H1 (cell line): ENCODE data around the gene MYO9B. TPM values are rescaled to one million over a fixed set of nuclear protein-coding genes. Genes with fewer than 3 reads are reported as not detected.

Experiments used
- CTCF ChIA-PET: fragments of 300-600 bp; sonication (Branson Sonifier 250); formaldehyde crosslinking; loops from one replicate; lab custom pipeline; 2021; ENCODE audit not compliant: partially characterized antibody; lab: Charles Lee
- POLR2A ChIA-PET: fragments of 300-600 bp; sonication (Branson Sonifier 250); formaldehyde crosslinking; loops from one replicate; lab custom pipeline; 2021; ENCODE audit warnings: inconsistent platforms; ENCODE audit not compliant: partially characterized antibody; lab: Charles Lee
- DNase-seq, 2 experiments: peaks; one replicate each; pipeline versions ENCODE4 v3.0.0 to v3.0.0-alpha.2; 2010 to 2022; ENCODE audit warnings: low spot score in 2 of 2, low read depth in 1 of 2, mixed read lengths in 1 of 2
- FAIRE-seq: peaks from 2 replicates; lab custom pipeline; 2011; peaks lifted over from hg19 to GRCh38; lab: Jason Lieb, UNC
- H2AFZ ChIP-seq: 2 replicates; pipeline ENCODE4 v1.8.1; 2012; ENCODE audit warnings: low read length, inconsistent platforms
- H2AK5ac ChIP-seq: 2 replicates; pipeline ENCODE4 v1.6.1; 2013; ENCODE audit warnings: low read depth, low read length
- H2BK120ac ChIP-seq: replicated peaks from 2 replicates; pipeline ENCODE3; 2013; ENCODE audit warnings: low read depth, low read length, inconsistent platforms
- H2BK12ac ChIP-seq: 2 replicates; pipeline ENCODE4 v1.6.1; 2013; ENCODE audit warnings: low read depth, low read length
- H2BK15ac ChIP-seq: 2 replicates; pipeline ENCODE4 v1.6.1; 2013; ENCODE audit warnings: low read length
- H2BK20ac ChIP-seq: 2 replicates; pipeline ENCODE4 v1.6.1; 2013; ENCODE audit warnings: low read length
- H2BK5ac ChIP-seq: 2 replicates; pipeline ENCODE4 v1.6.1; 2013; ENCODE audit warnings: low read depth, low read length
- H3K14ac ChIP-seq: 2 replicates; pipeline ENCODE4 v1.6.1; 2013; ENCODE audit warnings: inconsistent platforms; ENCODE audit not compliant: insufficient read length
- H3K18ac ChIP-seq: 2 replicates; pipeline ENCODE4 v1.6.1; 2013; ENCODE audit warnings: low read length; ENCODE audit errors: extremely low read depth
- H3K23ac ChIP-seq: 2 replicates; pipeline ENCODE4 v1.6.1; 2013; ENCODE audit warnings: inconsistent platforms; ENCODE audit not compliant: insufficient read length
- H3K23me2 ChIP-seq: 2 replicates; pipeline ENCODE4 v1.6.1; 2013; ENCODE audit warnings: low read depth, low read length
- H3K27ac ChIP-seq: 2 replicates; pipeline ENCODE4 v1.6.1; 2011; ENCODE audit warnings: low read depth, low read length, inconsistent platforms
- H3K27me3 ChIP-seq, 4 experiments: replicated peaks in 1 of 4; 1 replicate in 1 of 4; 2 replicates in 3 of 4; pipeline versions ENCODE4 v1.6.1 to v1.8.1; 2011 to 2013; ENCODE audit warnings: low read length in 3 of 4, mild to moderate bottlenecking in 3 of 4, inconsistent platforms in 2 of 4, mixed read lengths in 2 of 4, moderate library complexity in 1 of 4; ENCODE audit not compliant: control insufficient read depth in 3 of 4, insufficient read depth in 3 of 4; ENCODE audit errors: extremely low read depth in 1 of 4
- H3K36me3 ChIP-seq, 4 experiments: 2 replicates each; pipeline versions ENCODE4 v1.6.1 to v1.8.1; 2011 to 2013; ENCODE audit warnings: mild to moderate bottlenecking in 4 of 4, low read length in 3 of 4, moderate library complexity in 2 of 4, control low read depth in 1 of 4, inconsistent platforms in 1 of 4; ENCODE audit not compliant: insufficient read depth in 4 of 4, control insufficient read depth in 2 of 4
- H3K4ac ChIP-seq: replicated peaks from 2 replicates; pipeline ENCODE3; 2013; ENCODE audit warnings: low read length, low read depth, mixed read lengths, inconsistent platforms; ENCODE audit not compliant: insufficient read length
- H3K4me1 ChIP-seq, 4 experiments: replicated peaks in 1 of 4; 1 replicate in 1 of 4; 2 replicates in 3 of 4; pipeline versions ENCODE4 v1.6.1 to v1.8.1; 2011 to 2013; ENCODE audit warnings: low read length in 3 of 4, inconsistent platforms in 2 of 4, mixed read lengths in 1 of 4; ENCODE audit not compliant: insufficient read depth in 4 of 4, control insufficient read depth in 3 of 4
- H3K4me2 ChIP-seq, 2 experiments: 2 replicates each; pipeline versions ENCODE4 v1.6.1 to v1.8.1; 2011 to 2013; ENCODE audit warnings: low read depth in 2 of 2, low read length in 2 of 2, control low read depth in 1 of 2, inconsistent platforms in 1 of 2, mild to moderate bottlenecking in 1 of 2; ENCODE audit not compliant: insufficient read depth in 1 of 2
- H3K4me3 ChIP-seq, 4 experiments: fragments of 200-600, 300-600 bp in 1 of 4; sonication (generic), shearing (Covaris generic), sonication (Bioruptor Twin) in 1 of 4; 2 replicates each; pipeline versions ENCODE4 v1.5.1 to v1.8.1; 2011 to 2016; ENCODE audit warnings: low read length in 4 of 4, low read depth in 3 of 4, control low read depth in 2 of 4, inconsistent platforms in 2 of 4, mild to moderate bottlenecking in 2 of 4, mixed read lengths in 1 of 4, moderate library complexity in 1 of 4; ENCODE audit not compliant: insufficient read depth in 2 of 4; ENCODE audit errors: extremely low read depth in 1 of 4
- H3K56ac ChIP-seq: replicated peaks from 2 replicates; pipeline ENCODE3; 2013; ENCODE audit warnings: low read depth, mild to moderate bottlenecking, mixed read lengths, low read length, inconsistent platforms; ENCODE audit not compliant: insufficient read length
- H3K79me1 ChIP-seq: 2 replicates; pipeline ENCODE4 v1.6.1; 2013; ENCODE audit warnings: low read depth, low read length, control low read depth
- H3K79me2 ChIP-seq, 2 experiments: 2 replicates each; pipeline versions ENCODE4 v1.6.1 to v1.8.1; 2012 to 2013; ENCODE audit warnings: low read length in 2 of 2, mild to moderate bottlenecking in 2 of 2, inconsistent platforms in 1 of 2; ENCODE audit not compliant: insufficient read depth in 2 of 2, control insufficient read depth in 1 of 2
- H3K9ac ChIP-seq, 4 experiments: replicated peaks in 1 of 4; 1 replicate in 1 of 4; 2 replicates in 3 of 4; pipeline versions ENCODE4 v1.6.1 to v1.8.1; 2011 to 2013; ENCODE audit warnings: low read depth in 3 of 4, low read length in 3 of 4, control low read depth in 2 of 4, mild to moderate bottlenecking in 2 of 4, moderate library complexity in 2 of 4, inconsistent platforms in 1 of 4; ENCODE audit errors: extremely low read depth in 1 of 4
- H3K9me3 ChIP-seq, 2 experiments: 2 replicates each; pipeline versions ENCODE4 v1.6.1 to v1.8.1; 2012 to 2013; ENCODE audit warnings: mild to moderate bottlenecking in 2 of 2, moderate library complexity in 2 of 2, control low read depth in 1 of 2, inconsistent platforms in 1 of 2, low read depth in 1 of 2, low read length in 1 of 2, mixed read lengths in 1 of 2; ENCODE audit not compliant: insufficient read depth in 2 of 2
- H4K20me1 ChIP-seq, 2 experiments: replicated peaks in 1 of 2; 2 replicates each; pipeline versions ENCODE3 to v1.8.1; 2011 to 2013; ENCODE audit warnings: inconsistent platforms in 2 of 2, low read length in 2 of 2, mild to moderate bottlenecking in 1 of 2; ENCODE audit not compliant: insufficient read depth in 2 of 2, control insufficient read depth in 1 of 2
- H4K5ac ChIP-seq: 2 replicates; pipeline ENCODE4 v1.6.1; 2013; ENCODE audit warnings: low read length, low read depth, mixed read lengths, inconsistent platforms; ENCODE audit not compliant: insufficient read length
- H4K8ac ChIP-seq: 2 replicates; pipeline ENCODE4 v1.8.0; 2013; ENCODE audit warnings: mild to moderate bottlenecking, moderate library complexity, low read length, inconsistent platforms; ENCODE audit not compliant: insufficient read depth; ENCODE audit errors: extremely low read depth
- H4K91ac ChIP-seq: replicated peaks from 2 replicates; pipeline ENCODE3; 2013; ENCODE audit warnings: low read length, mixed read lengths, inconsistent platforms; ENCODE audit not compliant: insufficient read length
- BCL11A ChIP-seq, 2 experiments: IDR thresholded peaks; one replicate each; pipeline ENCODE4 v1.6.1; 2011; ENCODE audit warnings: low read depth in 2 of 2, low read length in 2 of 2, mild to moderate bottlenecking in 2 of 2
- CBX5 ChIP-seq: fragments of 300-800, 300-1000 bp; sonication (generic); IDR thresholded peaks from 2 replicates; pipeline ENCODE4 v1.7.1; 2016; ENCODE audit warnings: antibody characterized with exemption, low read length, low read depth
- EP300 ChIP-seq, 2 experiments: IDR thresholded peaks; 1 replicate in 1 of 2; 2 replicates in 1 of 2; pipeline ENCODE4 v1.6.1; 2011 to 2012; ENCODE audit warnings: low read depth in 2 of 2, low read length in 2 of 2, mild to moderate bottlenecking in 2 of 2, borderline replicate concordance in 1 of 2, inconsistent platforms in 1 of 2, moderate library complexity in 1 of 2
- JUND ChIP-seq: IDR thresholded peaks from 2 replicates; pipeline ENCODE4 v1.6.1; 2011; ENCODE audit warnings: mild to moderate bottlenecking, improper control_type of control experiment, low read length
- MAFK ChIP-seq: IDR thresholded peaks from 2 replicates; pipeline ENCODE4 v1.6.1; 2012; ENCODE audit warnings: low read depth, mild to moderate bottlenecking, improper control_type of control experiment, low read length
- MAX ChIP-seq: IDR thresholded peaks from 2 replicates; pipeline ENCODE4 v1.6.1; 2012; ENCODE audit warnings: inconsistent platforms
- NANOG ChIP-seq: IDR thresholded peaks from 2 replicates; pipeline ENCODE4 v1.6.1; 2011; ENCODE audit warnings: low read length, low read depth, mild to moderate bottlenecking, inconsistent platforms; ENCODE audit not compliant: insufficient read depth, poor library complexity, severe bottlenecking
- PHF8 ChIP-seq: fragments of 200-600 bp; sonication (generic); conservative IDR thresholded peaks from 2 replicates; pipeline ENCODE4 v1.7.1; 2012; ENCODE audit warnings: low read depth, mild to moderate bottlenecking, inconsistent platforms, low read length, moderate library complexity
- RAD21 ChIP-seq, 2 experiments: IDR thresholded peaks in 1 of 2; conservative IDR thresholded peaks in 1 of 2; 2 replicates each; pipeline ENCODE4 v1.6.1; 2011; ENCODE audit warnings: low read depth in 2 of 2, low read length in 2 of 2, improper control_type of control experiment in 1 of 2, inconsistent platforms in 1 of 2, mild to moderate bottlenecking in 1 of 2, moderate library complexity in 1 of 2
- RBBP5 ChIP-seq: IDR thresholded peaks from 2 replicates; pipeline ENCODE4 v1.7.1; 2012; ENCODE audit warnings: low read depth, mild to moderate bottlenecking, inconsistent platforms, low read length, moderate library complexity, borderline replicate concordance
- SIX5 ChIP-seq: IDR thresholded peaks from 2 replicates; pipeline ENCODE4 v1.6.1; 2011; ENCODE audit warnings: mild to moderate bottlenecking, low read depth, low read length
- SP1 ChIP-seq: IDR thresholded peaks from 2 replicates; pipeline ENCODE4 v1.6.1; 2011; ENCODE audit warnings: low read depth, low read length
- TBP ChIP-seq: IDR thresholded peaks from 2 replicates; pipeline ENCODE4 v1.6.1; 2011; ENCODE audit warnings: low read depth, low read length, improper control_type of control experiment
- WGBS, 2 experiments: shearing (Covaris generic) in 1 of 2; methylation state at CpG; one replicate each; pipeline versions ENCODE4 v1.1.6 to v1.1.7; 2013 to 2015; ENCODE audit warnings: low lambda C conversion rate in 2 of 2, mixed read lengths in 2 of 2, inconsistent platforms in 1 of 2, low coverage in 1 of 2, missing lambda C conversion rate in 1 of 2; ENCODE audit not compliant: insufficient replicate concordance in 2 of 2, insufficient coverage in 1 of 2, insufficient read length in 1 of 2; ENCODE audit errors: extremely low coverage in 1 of 2, missing lambda C conversion rate in 1 of 2; 5-methylcytosine and 5-hydroxymethylcytosine counted together
- polyA plus RNA-seq, 7 experiments: library from polyadenylated mRNA; depleted of rRNA in 3 of 7; stranded (reverse) in 5 of 7; unstranded in 2 of 7; fragments of >200 nt in 5 of 7; fragments of 200-250 nt in 2 of 7; gene quantifications; 1 replicate in 5 of 7; 2 replicates in 1 of 7; 4 replicates in 1 of 7; pipeline versions ENCODE4 v1.2.1 to v1.2.3, GENCODE V29; 2011 to 2013; ENCODE audit warnings: missing spikeins in 2 of 7, mixed read lengths in 2 of 7
- total RNA-seq: library from RNA; stranded (reverse); fragmentation: NEBNext Ultra II Directional; extraction: Animal tissue kit (Norgen Biotek cat#: 25700); gene quantifications from 2 replicates; pipeline ENCODE4 v1.2.1, GENCODE V29; 2021

Gene MYO9B
- total and polyA plus RNA-seq, 2 of the 8 experiments (the other 6 are each of a cell fraction or from before 2014, with no cell fraction given) = 27.6 to 77.1 TPM

- Histone ChIP-seq H2BK5ac (no peak overlapping the region), H2BK15ac (no peak overlapping the region), H3K79me2 (no peaks in the 10 kb centered on the region), H3K27ac (no peak overlapping the region), H3K9ac (no peak overlapping the region), H3K56ac (no peak overlapping the region), H3K4me3 (no peak overlapping the region), H2AFZ (no peak overlapping the region), H3K23ac (no peak overlapping the region), H3K9me3 (no peaks in the 10 kb centered on the region), H4K20me1 (peaks cover 7 to 14% of the 10 kb centered on the region in 2 experiments), H3K27me3 (no peaks in the 10 kb centered on the region), H4K91ac (no peak overlapping the region), H4K5ac (no peak overlapping the region), H3K4me2 (no peak overlapping the region), H3K79me1 (peaks cover 3% of the 10 kb centered on the region), H2BK20ac (no peak overlapping the region), H2AK5ac (no peak overlapping the region), H2BK12ac (no peak overlapping the region), H3K23me2 (peaks cover 2% of the 10 kb centered on the region; the same call in 1 of the 2 replicates), H3K14ac (no peak overlapping the region), H3K4ac (no peak overlapping the region), H3K36me3 (0 out of 8 replicates have a peak, but pooled peaks cover 0 to under 1% (median 0%) of the 10 kb centered on the region in 4 experiments), H3K18ac (no peak overlapping the region), H2BK120ac (no peak overlapping the region), H4K8ac (no peak overlapping the region; the same call in 1 of the 2 replicates), H3K4me1 (peaks cover 5 to 13% (median 9%) of the 10 kb centered on the region in 4 experiments)
- ChIA-PET CTCF (interaction anchor here (1.6 kb wide), 1 partner anchor 16 kb away, joined by 6 read pairs; no protein-coding TSS in a partner anchor), POLR2A (no interaction called here)
- 86% methylated on average over 9 of the region's 9 CpGs; no CpG with 5 or more reads in 1 of the 2 experiments for WGBS, 2 experiments
- no peak for DNase-seq
- no peak for FAIRE-seq
- TF ChIP-seq EP300 (IDR thresholded peaks at IDR 0.05; ENCODE audit: borderline replicate concordance in 1 of 2, low read depth in 2 of 2, low read length in 2 of 2) (no peak), TBP (no peak), JUND (no peak), SP1 (no peak), PHF8 (no peak), RBBP5 (no peak), RAD21 (IDR thresholded peaks at IDR 0.05 in 1 of 2, conservative IDR thresholded peaks at IDR 0.05 in 1 of 2; ENCODE audit: low read depth in 2 of 2, low read length in 2 of 2) (no peak), MAFK (no peak), MAX (no peak), SIX5 (no peak), BCL11A (IDR thresholded peaks at IDR 0.05; ENCODE audit: low read depth in 2 of 2, low read length in 2 of 2) (no peak), NANOG (no peak), CBX5 (no peak)
These were observed 33.7 kb downstream of the MYO9B start for GRCh38 chr19:17109300-17109699.
